Liver (tissue), 9 donors: ENCODE data around the gene ARHGEF10L. TPM values are rescaled to one million over a fixed set of nuclear protein-coding genes. Genes with fewer than 3 reads are reported as not detected.
A peak's percentile ranks its signal among the peaks of the same experiment; 100 is the strongest.

Experiments used
- DNase-seq: peaks from one replicate; pipeline ENCODE4 v3.0.0-alpha.2; 2017; ENCODE audit warnings: low spot score
- H3K27ac ChIP-seq, 2 donors: one replicate each; pipeline ENCODE4 v1.7.0; 2013; ENCODE audit warnings: inconsistent platforms in 2 of 2, low read length in 2 of 2, control low read depth in 1 of 2, low read depth in 1 of 2, mild to moderate bottlenecking in 1 of 2
- H3K27me3 ChIP-seq, 4 donors: one replicate each; pipeline versions ENCODE4 v1.6.1 to v1.7.0; 2013; ENCODE audit warnings: low read length in 3 of 4, inconsistent platforms in 1 of 4, mild to moderate bottlenecking in 1 of 4, moderate library complexity in 1 of 4; ENCODE audit not compliant: control insufficient read depth in 4 of 4, insufficient read depth in 4 of 4
- H3K36me3 ChIP-seq, 4 donors: one replicate each; pipeline versions ENCODE4 v1.6.1 to v1.7.0; 2013; ENCODE audit warnings: low read length in 3 of 4, mild to moderate bottlenecking in 3 of 4, low read depth in 1 of 4, moderate library complexity in 1 of 4; ENCODE audit not compliant: control insufficient read depth in 4 of 4, insufficient read depth in 3 of 4
- H3K4me1 ChIP-seq, 4 donors: one replicate each; pipeline versions ENCODE4 v1.6.1 to v1.7.0; 2013; ENCODE audit warnings: low read length in 3 of 4, mild to moderate bottlenecking in 3 of 4, moderate library complexity in 1 of 4; ENCODE audit not compliant: control insufficient read depth in 4 of 4, insufficient read depth in 4 of 4
- H3K4me3 ChIP-seq, 3 donors: one replicate each; pipeline versions ENCODE4 v1.6.1 to v1.7.0; 2013; ENCODE audit warnings: low read length in 3 of 3, control low read depth in 1 of 3, low read depth in 1 of 3, mild to moderate bottlenecking in 1 of 3
- H3K9ac ChIP-seq, 2 donors: one replicate each; pipeline ENCODE4 v1.7.0; 2013; ENCODE audit warnings: low read length in 2 of 2, mild to moderate bottlenecking in 2 of 2, moderate library complexity in 2 of 2, control low read depth in 1 of 2, low read depth in 1 of 2
- H3K9me3 ChIP-seq, 4 donors: one replicate each; pipeline versions ENCODE4 v1.6.1 to v1.7.0; 2013; ENCODE audit warnings: low read length in 3 of 4; ENCODE audit not compliant: control insufficient read depth in 4 of 4
- CTCF ChIP-seq: fragments of 150-350 bp; IDR thresholded peaks from 2 replicates; pipeline ENCODE4 v1.5.1; 2017; ENCODE audit warnings: improper control_type of control experiment, low read depth, low read length; ENCODE audit not compliant: missing input control
- EGR1 ChIP-seq, 2 donors: IDR thresholded peaks; 2 replicates each; pipeline ENCODE4 v1.6.1; 2016 to 2018; ENCODE audit warnings: antibody characterized with exemption in 2 of 2, low read depth in 2 of 2
- FOXA1 ChIP-seq: IDR thresholded peaks from 2 replicates; pipeline ENCODE4 v1.6.1; 2016; ENCODE audit warnings: antibody characterized with exemption
- GABPA ChIP-seq, 2 donors: IDR thresholded peaks in 1 of 2; conservative IDR thresholded peaks in 1 of 2; 2 replicates each; pipeline ENCODE4 v1.6.1; 2016; ENCODE audit warnings: antibody characterized with exemption in 2 of 2, mild to moderate bottlenecking in 1 of 2, moderate library complexity in 1 of 2
- HNF4A ChIP-seq, 2 donors: conservative IDR thresholded peaks; 2 replicates each; pipeline ENCODE4 v1.6.1; 2016; ENCODE audit warnings: antibody characterized with exemption in 2 of 2, mild to moderate bottlenecking in 2 of 2
- HNF4G ChIP-seq: IDR thresholded peaks from 2 replicates; pipeline ENCODE4 v1.6.1; 2016; ENCODE audit warnings: antibody characterized with exemption
- NR2F2 ChIP-seq: IDR thresholded peaks from 2 replicates; pipeline ENCODE4 v1.6.1; 2016; ENCODE audit warnings: antibody characterized with exemption
- RAD21 ChIP-seq, 2 donors: IDR thresholded peaks; 2 replicates each; pipeline ENCODE4 v1.6.1; 2016; ENCODE audit warnings: antibody characterized with exemption in 2 of 2, mild to moderate bottlenecking in 2 of 2
- REST ChIP-seq: IDR thresholded peaks from 2 replicates; pipeline ENCODE4 v1.6.1; 2016; ENCODE audit warnings: antibody characterized with exemption, mild to moderate bottlenecking
- RXRA ChIP-seq, 2 donors: IDR thresholded peaks; 2 replicates each; pipeline ENCODE4 v1.6.1; 2017 to 2018; ENCODE audit warnings: antibody characterized with exemption in 2 of 2, mild to moderate bottlenecking in 1 of 2
- SP1 ChIP-seq: IDR thresholded peaks from 2 replicates; pipeline ENCODE4 v1.6.1; 2018; ENCODE audit warnings: antibody characterized with exemption, mild to moderate bottlenecking
- ZBTB33 ChIP-seq: IDR thresholded peaks from 2 replicates; pipeline ENCODE4 v1.6.1; 2016; ENCODE audit warnings: antibody characterized with exemption
- WGBS: extraction: QIAGEN DNeasy Blood & Tissue Kit; methylation state at CpG from one replicate; pipeline ENCODE4 v1.1.7; 2013; 5-methylcytosine and 5-hydroxymethylcytosine counted together
- polyA plus RNA-seq, 2 donors: library from polyadenylated mRNA; stranded (reverse) in 1 of 2; unstranded in 1 of 2; fragments of 200-250 nt in 1 of 2; fragments of >200 nt in 1 of 2; fragmentation: Nextera tagmentation in 1 of 2; extraction: Ambion mirVana in 1 of 2; gene quantifications; one replicate each; pipeline versions ENCODE4 v1.2.1 to v1.2.3, GENCODE V29; 2013 to 2015
- total RNA-seq, 2 donors: library from RNA; depleted of rRNA; stranded (reverse); fragments of >200 nt; gene quantifications; one replicate each; pipeline ENCODE4 v1.2.3, GENCODE V29; 2014
- TF ChIP-seq, protein P1 (sequence below): IDR thresholded peaks from 2 replicates; pipeline ENCODE4 v1.6.1; 2016; ENCODE audit warnings: antibody characterized with exemption
- donor health status: healthy.
- donor health status: healthy.
- donor health status: healthy.
- donor health status: healthy.
- donor health status: healthy.

The ARHGEF10L gene
- total and polyA plus RNA-seq, 4 donors, result 26.3 to 169 (median 57.5) TPM

DNA sequence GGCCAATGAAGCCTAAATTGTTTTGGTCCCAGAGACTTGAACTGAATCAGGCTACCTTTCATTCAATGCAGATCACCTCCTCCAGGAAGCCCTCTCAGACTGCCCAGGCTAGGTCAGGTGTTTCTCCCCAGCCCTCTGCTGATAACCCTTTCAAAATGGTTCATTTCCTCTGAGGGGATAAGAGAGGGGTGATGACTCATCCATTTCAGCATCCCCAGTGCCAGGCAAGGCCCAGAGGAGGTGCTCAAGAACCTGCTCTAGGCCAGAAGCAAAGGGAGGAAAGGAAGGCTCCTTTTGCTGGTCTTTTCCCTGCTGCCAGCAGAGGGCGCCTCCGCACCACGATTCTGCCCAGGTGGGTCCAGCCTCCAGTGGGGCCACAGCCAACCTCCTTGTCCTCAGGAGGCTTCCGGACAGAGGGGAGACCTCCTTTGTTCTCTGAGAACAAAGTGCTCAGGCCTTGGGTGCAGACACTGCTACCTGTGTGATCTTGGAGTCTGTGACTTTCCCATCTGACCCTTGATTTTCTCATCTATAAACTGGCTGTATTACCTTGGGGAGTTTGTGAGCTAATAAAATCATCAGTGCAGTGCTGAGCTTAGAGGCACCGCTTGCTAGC is 45.3 kb upstream of the ARHGEF10L start:
- Histone ChIP-seq H3K4me1 (peaks cover 0 to 13% (median 8%) of the 10 kb centered on the region in 4 donors), H3K27ac (no peak overlapping the region), H3K27me3 (no peaks in the 10 kb centered on the region), H3K4me3 (no peak overlapping the region), H3K9ac (no peak overlapping the region), H3K36me3 (no peaks in the 10 kb centered on the region), H3K9me3 (no peaks in the 10 kb centered on the region)
- DNase-seq, result peak; percentile 75
- WGBS, result 16% methylated on average over 5 of the region's 5 CpGs
- TF ChIP-seq SP1, result no peak
- TF ChIP-seq FOXA1, result no peak
- TF ChIP-seq, protein P1, sequence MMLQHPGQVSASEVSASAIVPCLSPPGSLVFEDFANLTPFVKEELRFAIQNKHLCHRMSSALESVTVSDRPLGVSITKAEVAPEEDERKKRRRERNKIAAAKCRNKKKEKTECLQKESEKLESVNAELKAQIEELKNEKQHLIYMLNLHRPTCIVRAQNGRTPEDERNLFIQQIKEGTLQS, result no peak
- TF ChIP-seq GABPA (IDR thresholded peaks at IDR 0.05 in 1 of 2, conservative IDR thresholded peaks at IDR 0.05 in 1 of 2), result no peak
- TF ChIP-seq EGR1 (IDR thresholded peaks at IDR 0.05; ENCODE audit: low read depth in 2 of 2), result no peak
- TF ChIP-seq CTCF, result peak; percentile 80
- TF ChIP-seq RAD21 (IDR thresholded peaks at IDR 0.05), result peak; percentile 93 to 95

DNA sequence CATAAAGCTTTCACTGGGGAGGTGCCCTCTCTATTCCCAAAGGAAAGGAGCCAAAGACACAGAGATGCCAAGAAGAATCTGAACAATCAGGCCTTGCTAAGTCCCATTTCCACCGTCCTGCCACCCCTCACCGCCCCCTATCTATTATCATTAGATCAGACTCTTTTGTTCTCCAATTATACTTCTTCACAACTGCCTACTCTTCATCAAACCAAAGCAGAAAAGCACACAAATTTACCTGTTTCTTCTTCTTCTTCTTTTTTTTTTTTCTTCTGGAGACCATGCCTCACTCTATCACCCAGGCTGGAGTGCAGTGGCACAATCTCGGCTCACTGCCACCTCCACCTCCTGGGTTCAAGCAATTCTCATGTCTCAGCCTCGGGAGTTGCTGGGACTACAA is 43.1 kb upstream of the ARHGEF10L start:
- no peak overlapping the region for H3K9ac ChIP-seq
- no peak for DNase-seq
- H3K4me3 ChIP-seq, result no peak overlapping the region
- TF ChIP-seq REST, result no peak
- TF ChIP-seq ZBTB33, result no peak
- TF ChIP-seq RAD21 (IDR thresholded peaks at IDR 0.05), result no peak
- TF ChIP-seq NR2F2, result no peak
- TF ChIP-seq HNF4A (conservative IDR thresholded peaks at IDR 0.05), result no peak
- TF ChIP-seq CTCF, result no peak
- no peak for TF ChIP-seq HNF4G
- no peak for TF ChIP-seq RXRA (IDR thresholded peaks at IDR 0.05)
- no peak for TF ChIP-seq FOXA1
- no peak for TF ChIP-seq SP1
- no peaks in the 10 kb centered on the region for H3K9me3 ChIP-seq
- no peak overlapping the region for H3K27ac ChIP-seq
- peaks cover 0 to 6% (median 4%) of the 10 kb centered on the region in 4 donors for H3K4me1 ChIP-seq
- no peaks in the 10 kb centered on the region for H3K36me3 ChIP-seq
- H3K27me3 ChIP-seq, result no peaks in the 10 kb centered on the region
- WGBS, result 84% methylated on average over 4 of the region's 4 CpGs
